GM19099 (cell line): ENCODE results near the gene MT1H.

Experiments used
- POLR2A ChIP-seq: IDR thresholded peaks from 3 replicates; pipeline ENCODE4 v1.6.1; 2011; ENCODE audit warnings: low read depth; ENCODE audit not compliant: insufficient read length; ENCODE audit errors: extremely low read depth

Gene MT1H

GRCh38 chr16:56675685-56676210, 6.1 kb downstream of the MT1H start:
- TF ChIP-seq POLR2A: no peak

GRCh38 chr16:56677474-56677873, 7.9 kb downstream of the MT1H start:
- TF ChIP-seq POLR2A: no peak

GRCh38 chr16:56679078-56679730, 9.6 kb downstream of the MT1H start:
- TF ChIP-seq POLR2A: no peak

- no peak for TF ChIP-seq POLR2A
Measured at GRCh38 chr16:56679818-56680217, 10.2 kb downstream of the MT1H start.

GRCh38 chr16:56681939-56682702, 12.5 kb downstream of the MT1H start, which contains the start of gene MT1X:
Gene MT1X, plus strand, starts transcription at chr16:56682470. Its CDS starts 71 bp downstream, at chr16:56682541.
- TF ChIP-seq POLR2A: peak; percentile 96

GRCh38 chr16:56682703-56683397, 13.2 kb downstream of the MT1H start:
- no peak for TF ChIP-seq POLR2A

- no peak for TF ChIP-seq POLR2A
Measured at GRCh38 chr16:56683424-56684172, 14.0 kb downstream of the MT1H start.

GRCh38 chr16:56684256-56684925, 14.8 kb downstream of the MT1H start:
- no peak for TF ChIP-seq POLR2A

- TF ChIP-seq POLR2A: no peak
Measured at GRCh38 chr16:56684926-56685590, 15.4 kb downstream of the MT1H start.

- TF ChIP-seq POLR2A: no peak
Measured at GRCh38 chr16:56686758-56687157, 17.1 kb downstream of the MT1H start.

- TF ChIP-seq POLR2A: no peak
Measured at GRCh38 chr16:56688762-56689161, 19.1 kb downstream of the MT1H start.

- no peak for TF ChIP-seq POLR2A
Measured at GRCh38 chr16:56689171-56689570, 19.6 kb downstream of the MT1H start.

- TF ChIP-seq POLR2A: no peak
Measured at GRCh38 chr16:56690420-56691122, 21.0 kb downstream of the MT1H start.
